ENCODE measurements around the gene ZNF688.

DNA sequence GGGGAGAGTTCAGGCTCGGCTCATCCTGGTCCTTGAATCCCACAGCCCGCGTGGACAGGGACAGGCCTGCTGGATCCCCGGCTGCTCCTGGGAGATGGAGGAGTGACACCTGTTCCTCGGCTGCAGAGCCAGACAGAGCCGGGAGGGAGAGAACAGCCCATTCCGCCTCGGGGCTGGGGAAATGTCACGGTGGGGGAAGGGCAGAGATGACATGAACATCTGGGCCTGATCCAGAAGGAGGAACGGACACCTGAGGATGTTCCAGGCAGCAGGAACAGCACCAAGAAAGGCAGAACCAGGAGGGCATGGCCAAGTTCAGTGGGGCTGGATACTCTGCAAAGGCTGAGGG is 15.4 kb downstream of the ZNF688 start:
- TF ChIP-seq, protein P1, sequence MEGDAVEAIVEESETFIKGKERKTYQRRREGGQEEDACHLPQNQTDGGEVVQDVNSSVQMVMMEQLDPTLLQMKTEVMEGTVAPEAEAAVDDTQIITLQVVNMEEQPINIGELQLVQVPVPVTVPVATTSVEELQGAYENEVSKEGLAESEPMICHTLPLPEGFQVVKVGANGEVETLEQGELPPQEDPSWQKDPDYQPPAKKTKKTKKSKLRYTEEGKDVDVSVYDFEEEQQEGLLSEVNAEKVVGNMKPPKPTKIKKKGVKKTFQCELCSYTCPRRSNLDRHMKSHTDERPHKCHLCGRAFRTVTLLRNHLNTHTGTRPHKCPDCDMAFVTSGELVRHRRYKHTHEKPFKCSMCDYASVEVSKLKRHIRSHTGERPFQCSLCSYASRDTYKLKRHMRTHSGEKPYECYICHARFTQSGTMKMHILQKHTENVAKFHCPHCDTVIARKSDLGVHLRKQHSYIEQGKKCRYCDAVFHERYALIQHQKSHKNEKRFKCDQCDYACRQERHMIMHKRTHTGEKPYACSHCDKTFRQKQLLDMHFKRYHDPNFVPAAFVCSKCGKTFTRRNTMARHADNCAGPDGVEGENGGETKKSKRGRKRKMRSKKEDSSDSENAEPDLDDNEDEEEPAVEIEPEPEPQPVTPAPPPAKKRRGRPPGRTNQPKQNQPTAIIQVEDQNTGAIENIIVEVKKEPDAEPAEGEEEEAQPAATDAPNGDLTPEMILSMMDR (IDR thresholded peaks at IDR 0.05) = no peak
- no peak for TF ChIP-seq EP300 (IDR thresholded peaks at IDR 0.05)
